GM23338 (cell line): ENCODE results near the gene PGP. TPM values are rescaled to one million over a fixed set of nuclear protein-coding genes. Genes with fewer than 3 reads are reported as not detected.

Source experiments
- ATAC-seq: fragments of 200-7000 bp; cut with Tn5 transposase; 3 replicates; pipeline ENCODE4 v1.9.1; 2020
- DNase-seq: peaks from one replicate; pipeline ENCODE4 v3.0.0-alpha.2; 2015; ENCODE audit warnings: low spot score
- H2AFZ ChIP-seq: fragments of 200-600 bp; sonication (generic); 2 replicates; pipeline ENCODE4 v1.8.0; 2016; ENCODE audit warnings: antibody characterized with exemption, mild to moderate bottlenecking, moderate library complexity
- H3F3A ChIP-seq: fragments of 200-600 bp; sonication (generic); replicated peaks from 2 replicates; pipeline ENCODE4 v1.8.0; 2017; ENCODE audit warnings: antibody characterized with exemption, mixed run types, low read depth
- H3K27ac ChIP-seq: fragments of 200-600 bp; sonication (generic); 2 replicates; pipeline ENCODE4 v1.6.1; 2016; ENCODE audit warnings: low read depth
- H3K27me3 ChIP-seq: fragments of 200-600 bp; sonication (generic); 2 replicates; pipeline ENCODE4 v1.8.0; 2016; ENCODE audit warnings: mild to moderate bottlenecking, mixed run types, moderate library complexity; ENCODE audit not compliant: insufficient read depth
- H3K36me3 ChIP-seq: fragments of 200-600 bp; sonication (generic); 2 replicates; pipeline ENCODE4 v1.8.0; 2016; ENCODE audit warnings: mild to moderate bottlenecking; ENCODE audit not compliant: insufficient read depth
- H3K4me1 ChIP-seq: fragments of 200-600 bp; sonication (generic); 2 replicates; pipeline ENCODE4 v1.8.0; 2016; ENCODE audit warnings: mild to moderate bottlenecking, moderate library complexity; ENCODE audit not compliant: insufficient read depth
- H3K4me2 ChIP-seq: fragments of 200-600 bp; sonication (generic); 2 replicates; pipeline ENCODE4 v1.7.1; 2017; ENCODE audit warnings: mixed run types
- H3K4me3 ChIP-seq: fragments of 200-600 bp; sonication (generic); 2 replicates; pipeline ENCODE4 v1.6.1; 2016; ENCODE audit warnings: mixed run types
- H3K79me2 ChIP-seq: fragments of 200-600 bp; sonication (generic); replicated peaks from 2 replicates; pipeline ENCODE4 v1.8.0; 2017; ENCODE audit warnings: mild to moderate bottlenecking; ENCODE audit not compliant: insufficient read depth
- H3K9me2 ChIP-seq: fragments of 200-600 bp; sonication (generic); 2 replicates; pipeline ENCODE4 v1.8.0; 2017; ENCODE audit not compliant: insufficient read depth
- H4K20me1 ChIP-seq: fragments of 200-600 bp; sonication (generic); replicated peaks from 2 replicates; pipeline ENCODE4 v1.8.0; 2017; ENCODE audit warnings: mild to moderate bottlenecking; ENCODE audit not compliant: insufficient read depth
- H3K27ac Mint-ChIP-seq: 2 replicates; pipeline ENCODE4 v1.8.0; 2020; ENCODE audit warnings: inconsistent platforms, mild to moderate bottlenecking, moderate library complexity, mixed read lengths
- H3K27me3 Mint-ChIP-seq: 3 replicates; pipeline ENCODE4 v1.8.0; 2022; ENCODE audit warnings: low read depth, mild to moderate bottlenecking, moderate library complexity, mixed read lengths, inconsistent platforms; ENCODE audit not compliant: insufficient read depth, poor library complexity
- H3K36me3 Mint-ChIP-seq: 3 replicates; pipeline ENCODE4 v1.8.0; 2021; ENCODE audit warnings: low read depth, mild to moderate bottlenecking, inconsistent platforms, moderate library complexity, mixed read lengths
- H3K4me1 Mint-ChIP-seq: 3 replicates; pipeline ENCODE4 v1.8.0; 2020; ENCODE audit warnings: mild to moderate bottlenecking, inconsistent platforms, mixed read lengths
- H3K4me3 Mint-ChIP-seq: 3 replicates; pipeline ENCODE4 v1.8.0; 2021; ENCODE audit warnings: moderate library complexity, mild to moderate bottlenecking, inconsistent platforms, mixed read lengths
- H3K9me3 Mint-ChIP-seq: 3 replicates; pipeline ENCODE4 v1.8.0; 2020; ENCODE audit warnings: moderate library complexity, mild to moderate bottlenecking, inconsistent platforms, mixed read lengths
- CREB1 ChIP-seq: fragments of 250-450 bp; sonication (Bioruptor Pico); IDR thresholded peaks from 2 replicates; pipeline ENCODE4 v1.5.0; 2020; ENCODE audit warnings: low read depth, mild to moderate bottlenecking, moderate library complexity
- EZH2 ChIP-seq: fragments of 200-600 bp; sonication (generic); IDR thresholded peaks from one replicate; pipeline ENCODE4 v1.8.0; 2017; ENCODE audit warnings: antibody characterized with exemption, mild to moderate bottlenecking, low read depth; ENCODE audit not compliant: unreplicated experiment
- EZH2phosphoT487 ChIP-seq: fragments of 200-600 bp; sonication (generic); IDR thresholded peaks from one replicate; pipeline ENCODE4 v1.8.1; 2018; ENCODE audit warnings: antibody characterized with exemption; ENCODE audit not compliant: unreplicated experiment
- JUNB ChIP-seq: IDR thresholded peaks from one replicate; pipeline ENCODE4 v1.6.1; 2016; ENCODE audit warnings: antibody characterized with exemption; ENCODE audit not compliant: unreplicated experiment
- NANOG ChIP-seq: IDR thresholded peaks from 2 replicates; pipeline ENCODE4 v1.6.1; 2016; ENCODE audit warnings: antibody characterized with exemption, borderline replicate concordance
- POLR2AphosphoS5 ChIP-seq: IDR thresholded peaks from 2 replicates; pipeline ENCODE4 v1.6.1; 2016; ENCODE audit warnings: antibody characterized with exemption, low read depth
- STAT1 ChIP-seq: IDR thresholded peaks from one replicate; pipeline ENCODE4 v1.6.1; 2016; ENCODE audit warnings: antibody characterized with exemption; ENCODE audit not compliant: unreplicated experiment
- ZNF114 ChIP-seq: fragments of 250-450 bp; sonication (Bioruptor Pico); IDR thresholded peaks from 2 replicates; pipeline ENCODE4 v1.5.0; 2020; ENCODE audit warnings: mild to moderate bottlenecking, moderate library complexity
- ZNF331 ChIP-seq: fragments of 250-450 bp; sonication (Bioruptor Pico); IDR thresholded peaks from 2 replicates; pipeline ENCODE4 v1.5.0; 2020; ENCODE audit warnings: low read depth, mild to moderate bottlenecking, moderate library complexity
- polyA plus RNA-seq: library from polyadenylated mRNA; unstranded; fragments of >200 nt; fragmentation: Nextera tagmentation; extraction: Ambion mirVana; gene quantifications from 2 replicates; pipeline ENCODE4 v1.2.1, GENCODE V29; 2016
- total RNA-seq: library from RNA; depleted of rRNA; stranded (reverse); fragments of >200 nt; shearing (Covaris generic); gene quantifications from 2 replicates; pipeline ENCODE4 v1.2.3, GENCODE V29; 2014
- TF ChIP-seq, protein P1 (sequence below): IDR thresholded peaks from 2 replicates; pipeline ENCODE4 v1.6.1; 2016; ENCODE audit warnings: antibody characterized with exemption
- TF ChIP-seq, protein P2 (sequence below), 2 experiments: fragments of 200-600 bp in 1 of 2; sonication (generic) in 1 of 2; conservative IDR thresholded peaks; 2 replicates each; pipeline versions ENCODE4 v1.5.1 to v1.6.1; 2016 to 2017; ENCODE audit warnings: antibody characterized with exemption in 2 of 2, low read depth in 2 of 2, mild to moderate bottlenecking in 2 of 2, moderate library complexity in 1 of 2
- TF ChIP-seq, protein P3 (sequence below): IDR thresholded peaks from one replicate; pipeline ENCODE4 v1.6.1; 2018; ENCODE audit warnings: antibody characterized with exemption; ENCODE audit not compliant: unreplicated experiment
- TF ChIP-seq, protein P4 (sequence below): fragments of 250-450 bp; sonication (Bioruptor Pico); IDR thresholded peaks from 2 replicates; pipeline ENCODE4 v1.5.0; 2020; ENCODE audit warnings: mild to moderate bottlenecking, moderate library complexity

Gene PGP
- total and polyA plus RNA-seq, 2 experiments from 2014 or later, result 44.4 to 80.3 TPM

DNA sequence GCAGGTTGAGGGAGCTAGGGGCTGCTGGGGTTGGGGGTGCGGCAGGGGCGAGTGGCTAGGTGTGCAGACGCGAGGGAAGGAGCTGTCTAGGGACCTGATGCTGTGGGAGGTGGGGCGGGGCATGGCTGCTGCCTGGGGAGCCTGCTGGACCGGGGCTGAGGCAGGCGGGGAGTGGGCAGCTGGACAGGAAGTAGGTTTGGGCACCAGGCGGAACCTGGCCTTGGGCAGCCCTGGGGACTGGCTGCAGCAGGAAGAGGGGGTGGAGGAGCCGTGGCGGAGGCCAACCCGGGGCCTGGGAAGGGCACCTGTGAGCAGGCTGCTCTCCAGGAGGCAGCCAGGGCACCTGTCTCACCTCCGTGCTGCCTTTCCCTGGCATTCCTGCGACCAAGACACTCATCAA, 15.7 kb upstream of the PGP start:
- Mint-ChIP-seq H3K4me1 (no peaks in the 10 kb centered on the region), H3K27me3 (peaks cover 12% of the 10 kb centered on the region), H3K27ac (no peak overlapping the region), H3K36me3 (peaks cover 7% of the 10 kb centered on the region; the same call in 2 of the 3 replicates), H3K9me3 (no peaks in the 10 kb centered on the region), H3K4me3 (no peak overlapping the region)
- TF ChIP-seq JUNB, result no peak
- TF ChIP-seq NANOG, result no peak
- TF ChIP-seq, protein P1, sequence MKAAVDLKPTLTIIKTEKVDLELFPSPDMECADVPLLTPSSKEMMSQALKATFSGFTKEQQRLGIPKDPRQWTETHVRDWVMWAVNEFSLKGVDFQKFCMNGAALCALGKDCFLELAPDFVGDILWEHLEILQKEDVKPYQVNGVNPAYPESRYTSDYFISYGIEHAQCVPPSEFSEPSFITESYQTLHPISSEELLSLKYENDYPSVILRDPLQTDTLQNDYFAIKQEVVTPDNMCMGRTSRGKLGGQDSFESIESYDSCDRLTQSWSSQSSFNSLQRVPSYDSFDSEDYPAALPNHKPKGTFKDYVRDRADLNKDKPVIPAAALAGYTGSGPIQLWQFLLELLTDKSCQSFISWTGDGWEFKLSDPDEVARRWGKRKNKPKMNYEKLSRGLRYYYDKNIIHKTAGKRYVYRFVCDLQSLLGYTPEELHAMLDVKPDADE, result no peak
- TF ChIP-seq, protein P2, sequence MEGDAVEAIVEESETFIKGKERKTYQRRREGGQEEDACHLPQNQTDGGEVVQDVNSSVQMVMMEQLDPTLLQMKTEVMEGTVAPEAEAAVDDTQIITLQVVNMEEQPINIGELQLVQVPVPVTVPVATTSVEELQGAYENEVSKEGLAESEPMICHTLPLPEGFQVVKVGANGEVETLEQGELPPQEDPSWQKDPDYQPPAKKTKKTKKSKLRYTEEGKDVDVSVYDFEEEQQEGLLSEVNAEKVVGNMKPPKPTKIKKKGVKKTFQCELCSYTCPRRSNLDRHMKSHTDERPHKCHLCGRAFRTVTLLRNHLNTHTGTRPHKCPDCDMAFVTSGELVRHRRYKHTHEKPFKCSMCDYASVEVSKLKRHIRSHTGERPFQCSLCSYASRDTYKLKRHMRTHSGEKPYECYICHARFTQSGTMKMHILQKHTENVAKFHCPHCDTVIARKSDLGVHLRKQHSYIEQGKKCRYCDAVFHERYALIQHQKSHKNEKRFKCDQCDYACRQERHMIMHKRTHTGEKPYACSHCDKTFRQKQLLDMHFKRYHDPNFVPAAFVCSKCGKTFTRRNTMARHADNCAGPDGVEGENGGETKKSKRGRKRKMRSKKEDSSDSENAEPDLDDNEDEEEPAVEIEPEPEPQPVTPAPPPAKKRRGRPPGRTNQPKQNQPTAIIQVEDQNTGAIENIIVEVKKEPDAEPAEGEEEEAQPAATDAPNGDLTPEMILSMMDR (conservative IDR thresholded peaks at IDR 0.05; ENCODE audit: low read depth in 2 of 2), result no peak
- TF ChIP-seq ZNF114 (CRISPR knock-in tag), result no peak
- no peak for TF ChIP-seq CREB1 (CRISPR knock-in tag)
- TF ChIP-seq EZH2, result no peak
- TF ChIP-seq, protein P3, sequence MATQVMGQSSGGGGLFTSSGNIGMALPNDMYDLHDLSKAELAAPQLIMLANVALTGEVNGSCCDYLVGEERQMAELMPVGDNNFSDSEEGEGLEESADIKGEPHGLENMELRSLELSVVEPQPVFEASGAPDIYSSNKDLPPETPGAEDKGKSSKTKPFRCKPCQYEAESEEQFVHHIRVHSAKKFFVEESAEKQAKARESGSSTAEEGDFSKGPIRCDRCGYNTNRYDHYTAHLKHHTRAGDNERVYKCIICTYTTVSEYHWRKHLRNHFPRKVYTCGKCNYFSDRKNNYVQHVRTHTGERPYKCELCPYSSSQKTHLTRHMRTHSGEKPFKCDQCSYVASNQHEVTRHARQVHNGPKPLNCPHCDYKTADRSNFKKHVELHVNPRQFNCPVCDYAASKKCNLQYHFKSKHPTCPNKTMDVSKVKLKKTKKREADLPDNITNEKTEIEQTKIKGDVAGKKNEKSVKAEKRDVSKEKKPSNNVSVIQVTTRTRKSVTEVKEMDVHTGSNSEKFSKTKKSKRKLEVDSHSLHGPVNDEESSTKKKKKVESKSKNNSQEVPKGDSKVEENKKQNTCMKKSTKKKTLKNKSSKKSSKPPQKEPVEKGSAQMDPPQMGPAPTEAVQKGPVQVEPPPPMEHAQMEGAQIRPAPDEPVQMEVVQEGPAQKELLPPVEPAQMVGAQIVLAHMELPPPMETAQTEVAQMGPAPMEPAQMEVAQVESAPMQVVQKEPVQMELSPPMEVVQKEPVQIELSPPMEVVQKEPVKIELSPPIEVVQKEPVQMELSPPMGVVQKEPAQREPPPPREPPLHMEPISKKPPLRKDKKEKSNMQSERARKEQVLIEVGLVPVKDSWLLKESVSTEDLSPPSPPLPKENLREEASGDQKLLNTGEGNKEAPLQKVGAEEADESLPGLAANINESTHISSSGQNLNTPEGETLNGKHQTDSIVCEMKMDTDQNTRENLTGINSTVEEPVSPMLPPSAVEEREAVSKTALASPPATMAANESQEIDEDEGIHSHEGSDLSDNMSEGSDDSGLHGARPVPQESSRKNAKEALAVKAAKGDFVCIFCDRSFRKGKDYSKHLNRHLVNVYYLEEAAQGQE, result no peak
- TF ChIP-seq ZNF331, result no peak
- no peak for TF ChIP-seq STAT1
- TF ChIP-seq POLR2AphosphoS5, result no peak
- TF ChIP-seq, protein P4, sequence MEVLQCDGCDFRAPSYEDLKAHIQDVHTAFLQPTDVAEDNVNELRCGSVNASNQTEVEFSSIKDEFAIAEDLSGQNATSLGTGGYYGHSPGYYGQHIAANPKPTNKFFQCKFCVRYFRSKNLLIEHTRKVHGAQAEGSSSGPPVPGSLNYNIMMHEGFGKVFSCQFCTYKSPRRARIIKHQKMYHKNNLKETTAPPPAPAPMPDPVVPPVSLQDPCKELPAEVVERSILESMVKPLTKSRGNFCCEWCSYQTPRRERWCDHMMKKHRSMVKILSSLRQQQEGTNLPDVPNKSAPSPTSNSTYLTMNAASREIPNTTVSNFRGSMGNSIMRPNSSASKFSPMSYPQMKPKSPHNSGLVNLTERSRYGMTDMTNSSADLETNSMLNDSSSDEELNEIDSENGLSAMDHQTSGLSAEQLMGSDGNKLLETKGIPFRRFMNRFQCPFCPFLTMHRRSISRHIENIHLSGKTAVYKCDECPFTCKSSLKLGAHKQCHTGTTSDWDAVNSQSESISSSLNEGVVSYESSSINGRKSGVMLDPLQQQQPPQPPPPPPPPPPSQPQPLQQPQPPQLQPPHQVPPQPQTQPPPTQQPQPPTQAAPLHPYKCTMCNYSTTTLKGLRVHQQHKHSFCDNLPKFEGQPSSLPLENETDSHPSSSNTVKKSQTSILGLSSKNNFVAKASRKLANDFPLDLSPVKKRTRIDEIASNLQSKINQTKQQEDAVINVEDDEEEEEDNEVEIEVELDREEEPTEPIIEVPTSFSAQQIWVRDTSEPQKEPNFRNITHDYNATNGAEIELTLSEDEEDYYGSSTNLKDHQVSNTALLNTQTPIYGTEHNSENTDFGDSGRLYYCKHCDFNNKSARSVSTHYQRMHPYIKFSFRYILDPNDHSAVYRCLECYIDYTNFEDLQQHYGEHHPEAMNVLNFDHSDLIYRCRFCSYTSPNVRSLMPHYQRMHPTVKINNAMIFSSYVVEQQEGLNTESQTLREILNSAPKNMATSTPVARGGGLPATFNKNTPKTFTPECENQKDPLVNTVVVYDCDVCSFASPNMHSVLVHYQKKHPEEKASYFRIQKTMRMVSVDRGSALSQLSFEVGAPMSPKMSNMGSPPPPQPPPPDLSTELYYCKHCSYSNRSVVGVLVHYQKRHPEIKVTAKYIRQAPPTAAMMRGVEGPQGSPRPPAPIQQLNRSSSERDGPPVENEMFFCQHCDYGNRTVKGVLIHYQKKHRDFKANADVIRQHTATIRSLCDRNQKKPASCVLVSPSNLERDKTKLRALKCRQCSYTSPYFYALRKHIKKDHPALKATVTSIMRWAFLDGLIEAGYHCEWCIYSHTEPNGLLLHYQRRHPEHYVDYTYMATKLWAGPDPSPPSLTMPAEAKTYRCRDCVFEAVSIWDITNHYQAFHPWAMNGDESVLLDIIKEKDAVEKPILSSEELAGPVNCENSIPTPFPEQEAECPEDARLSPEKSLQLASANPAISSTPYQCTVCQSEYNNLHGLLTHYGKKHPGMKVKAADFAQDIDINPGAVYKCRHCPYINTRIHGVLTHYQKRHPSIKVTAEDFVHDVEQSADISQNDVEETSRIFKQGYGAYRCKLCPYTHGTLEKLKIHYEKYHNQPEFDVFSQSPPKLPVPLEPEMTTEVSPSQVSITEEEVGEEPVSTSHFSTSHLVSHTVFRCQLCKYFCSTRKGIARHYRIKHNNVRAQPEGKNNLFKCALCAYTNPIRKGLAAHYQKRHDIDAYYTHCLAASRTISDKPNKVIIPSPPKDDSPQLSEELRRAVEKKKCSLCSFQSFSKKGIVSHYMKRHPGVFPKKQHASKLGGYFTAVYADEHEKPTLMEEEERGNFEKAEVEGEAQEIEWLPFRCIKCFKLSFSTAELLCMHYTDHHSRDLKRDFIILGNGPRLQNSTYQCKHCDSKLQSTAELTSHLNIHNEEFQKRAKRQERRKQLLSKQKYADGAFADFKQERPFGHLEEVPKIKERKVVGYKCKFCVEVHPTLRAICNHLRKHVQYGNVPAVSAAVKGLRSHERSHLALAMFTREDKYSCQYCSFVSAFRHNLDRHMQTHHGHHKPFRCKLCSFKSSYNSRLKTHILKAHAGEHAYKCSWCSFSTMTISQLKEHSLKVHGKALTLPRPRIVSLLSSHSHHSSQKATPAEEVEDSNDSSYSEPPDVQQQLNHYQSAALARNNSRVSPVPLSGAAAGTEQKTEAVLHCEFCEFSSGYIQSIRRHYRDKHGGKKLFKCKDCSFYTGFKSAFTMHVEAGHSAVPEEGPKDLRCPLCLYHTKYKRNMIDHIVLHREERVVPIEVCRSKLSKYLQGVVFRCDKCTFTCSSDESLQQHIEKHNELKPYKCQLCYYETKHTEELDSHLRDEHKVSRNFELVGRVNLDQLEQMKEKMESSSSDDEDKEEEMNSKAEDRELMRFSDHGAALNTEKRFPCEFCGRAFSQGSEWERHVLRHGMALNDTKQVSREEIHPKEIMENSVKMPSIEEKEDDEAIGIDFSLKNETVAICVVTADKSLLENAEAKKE (CRISPR knock-in tag), result no peak
- TF ChIP-seq EZH2phosphoT487, result no peak
- ATAC-seq (no peak), DNase-seq (no peak)
- H3K4me2 ChIP-seq, result no peak overlapping the region
- 0 out of 2 replicates have a peak, but pooled peaks cover 5% of the 10 kb centered on the region for H3K36me3 ChIP-seq
- no peaks in the 10 kb centered on the region for H3K9me2 ChIP-seq
- H3K4me3 ChIP-seq, result no peak overlapping the region
- no peaks in the 10 kb centered on the region for H3F3A ChIP-seq
- no peaks in the 10 kb centered on the region for H3K27me3 ChIP-seq
- H3K4me1 ChIP-seq, result no peaks in the 10 kb centered on the region
- no peaks in the 10 kb centered on the region; the same call in 1 of the 2 replicates for H4K20me1 ChIP-seq
- peaks cover 27% of the 10 kb centered on the region for H3K79me2 ChIP-seq
- H3K27ac ChIP-seq, result no peak overlapping the region
- no peak overlapping the region for H2AFZ ChIP-seq
